HG03571 (cell line): ENCODE measurements around the gene HDAC3.

Experiments used
- ATAC-seq: cut with Tn5 transposase; IDR thresholded peaks from one replicate; pipeline ENCODE4 v1.9.1; 2021; ENCODE audit not compliant: unreplicated experiment

The HDAC3 gene

GRCh38 chr5:141636413-141637122, at the start of gene HDAC3, which contains the start of gene RELL2:
Gene HDAC3, minus strand, starts transcription at chr5:141636849. Its CDS starts 59 bp downstream, at chr5:141636790.
Gene RELL2, plus strand, starts transcription at chr5:141636997. Its CDS starts 1,229 bp downstream, at chr5:141638226.
- peak; percentile 73 for ATAC-seq

- ATAC-seq: no peak
Measured at GRCh38 chr5:141685591-141685990, 48.9 kb upstream of the HDAC3 start.

GRCh38 chr5:141683596-141684141, 47.0 kb upstream of the HDAC3 start:
- ATAC-seq: no peak

DNA sequence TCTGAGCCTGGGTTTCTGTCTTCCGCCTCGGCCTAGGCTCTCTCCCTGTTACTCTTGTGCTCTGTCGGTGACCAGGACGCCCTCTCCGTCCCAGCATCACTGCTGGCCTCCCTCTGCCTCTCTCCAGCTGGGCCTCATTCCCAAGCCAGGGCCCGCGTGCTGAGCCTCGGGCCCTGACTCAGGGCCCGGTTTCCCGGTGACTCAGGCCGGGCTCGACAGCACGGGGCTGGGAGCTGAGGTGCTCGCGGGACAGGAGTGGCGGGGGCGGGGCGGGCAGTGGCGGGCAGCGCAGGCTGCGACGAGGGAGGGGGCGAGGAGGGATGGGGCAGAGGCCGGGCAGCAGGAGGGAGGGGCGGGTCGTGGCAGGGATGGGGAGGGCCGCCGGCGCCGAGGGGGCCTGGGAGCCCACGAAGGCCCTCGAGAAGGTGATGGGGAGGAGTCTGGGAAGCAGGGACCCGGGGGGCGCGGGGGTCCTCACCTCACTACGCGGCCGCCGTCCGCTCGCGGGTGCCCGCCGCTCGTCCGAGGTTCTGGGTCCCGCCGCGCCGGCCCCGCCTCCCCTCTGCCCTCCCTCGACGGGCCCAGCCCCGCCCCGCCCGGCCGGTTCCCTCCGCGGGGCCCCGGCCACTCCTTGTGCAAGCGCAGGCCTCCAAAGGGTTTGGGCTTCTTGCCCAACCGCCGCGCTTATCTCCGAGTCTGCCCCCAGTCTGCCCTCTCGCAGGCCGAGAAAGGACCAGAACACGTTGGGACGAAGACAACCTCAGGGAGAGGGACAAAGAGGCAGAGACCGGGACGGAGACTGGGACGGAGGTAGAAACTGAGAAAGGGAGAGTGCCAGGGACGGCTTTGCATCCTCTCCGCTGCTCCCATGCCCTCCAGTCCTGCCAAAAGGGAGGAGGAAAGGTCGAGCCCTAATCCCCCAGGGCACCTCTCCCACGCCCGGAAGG, 45.3 kb upstream of the HDAC3 start, which contains the start of gene ARAP3:
Gene ARAP3, minus strand, starts transcription at position 536 of the 947 bp plus-strand sequence. CDS start 1,744 bp downstream, outside the sequence.
- ATAC-seq: no peak

DNA sequence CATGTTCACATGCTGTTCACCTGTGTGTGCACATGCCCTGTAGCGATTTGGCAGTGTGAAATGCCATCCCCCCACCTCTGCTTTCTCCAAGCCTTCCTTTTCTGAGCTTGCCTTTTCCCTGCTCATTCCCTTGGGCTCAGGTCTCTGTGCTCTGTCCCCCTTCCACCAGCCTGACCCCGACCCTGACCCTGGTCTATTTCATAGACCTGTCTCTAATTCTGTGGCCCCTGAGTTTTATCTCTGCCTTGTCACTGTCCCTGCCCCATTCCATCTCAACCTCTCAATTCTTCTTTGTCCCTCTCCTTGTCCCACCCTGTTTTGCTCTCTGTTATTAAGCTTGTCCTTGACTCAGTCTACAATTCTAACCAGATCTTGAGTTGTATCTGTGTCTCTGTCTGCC, 44.6 kb upstream of the HDAC3 start:
- ATAC-seq: no peak

DNA sequence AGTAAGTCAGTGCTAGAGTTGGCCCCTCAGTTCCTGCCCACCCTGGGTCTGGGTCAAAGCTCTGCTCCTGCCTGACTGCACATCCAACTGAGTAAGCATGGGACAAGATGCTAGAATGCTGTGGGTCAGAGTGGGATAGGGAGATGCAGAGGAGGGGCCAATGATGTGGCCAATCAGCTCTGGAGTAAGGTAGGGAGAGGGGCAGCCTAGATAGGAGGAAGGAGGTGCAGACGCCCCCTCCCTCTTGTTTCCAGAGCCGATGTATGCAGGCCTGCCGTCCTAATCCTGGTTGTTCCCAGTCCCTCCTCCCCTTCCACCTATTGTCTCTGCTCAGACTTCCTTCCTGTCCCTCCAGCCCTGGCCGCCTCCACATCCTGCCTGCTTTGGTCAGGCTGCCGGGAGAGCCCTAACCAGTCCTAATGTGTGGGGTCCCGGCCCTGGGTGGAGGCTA, 44.1 kb upstream of the HDAC3 start:
- no peak for ATAC-seq

DNA sequence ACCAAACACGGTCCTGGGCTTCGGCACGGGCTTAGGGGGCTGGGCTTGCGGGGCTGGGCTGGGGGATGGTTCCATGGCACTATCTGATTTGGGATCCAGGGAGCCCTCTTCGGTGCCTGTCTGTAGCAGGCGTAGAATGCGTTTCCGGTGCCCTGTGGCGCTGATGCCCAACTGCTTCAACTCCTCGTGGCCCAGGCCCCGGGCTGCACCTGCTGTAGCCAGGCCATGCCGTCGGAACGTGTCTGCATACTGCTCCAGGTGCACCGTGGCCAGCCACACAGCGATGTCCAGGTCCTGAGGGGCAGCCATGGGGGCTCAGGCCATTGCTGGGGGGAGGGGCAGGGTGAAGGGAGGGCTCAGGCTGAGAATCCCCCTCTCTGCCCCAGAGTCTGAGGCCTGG, 43.5 kb upstream of the HDAC3 start:
- ATAC-seq: no peak

- ATAC-seq: no peak
Measured at GRCh38 chr5:141677415-141677814, 40.8 kb upstream of the HDAC3 start.

DNA sequence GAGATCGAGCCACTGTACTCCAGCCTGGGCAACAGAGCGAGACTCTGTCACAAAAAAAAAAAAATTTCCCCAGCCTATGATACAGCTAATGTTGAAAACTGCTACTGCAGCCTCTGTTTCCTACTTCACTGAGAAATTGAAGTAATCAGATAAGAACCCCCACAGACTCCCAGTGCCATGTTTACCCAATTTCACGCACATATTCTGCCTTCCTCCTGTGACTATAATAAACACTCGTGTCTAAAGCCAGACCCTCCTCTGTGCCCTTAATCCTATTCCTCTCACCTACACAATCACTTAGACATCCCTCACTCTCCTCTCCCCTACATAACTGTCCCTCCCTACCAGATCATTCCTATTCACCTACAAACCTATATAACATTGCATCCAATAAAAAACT, 39.0 kb upstream of the HDAC3 start:
- no peak for ATAC-seq

DNA sequence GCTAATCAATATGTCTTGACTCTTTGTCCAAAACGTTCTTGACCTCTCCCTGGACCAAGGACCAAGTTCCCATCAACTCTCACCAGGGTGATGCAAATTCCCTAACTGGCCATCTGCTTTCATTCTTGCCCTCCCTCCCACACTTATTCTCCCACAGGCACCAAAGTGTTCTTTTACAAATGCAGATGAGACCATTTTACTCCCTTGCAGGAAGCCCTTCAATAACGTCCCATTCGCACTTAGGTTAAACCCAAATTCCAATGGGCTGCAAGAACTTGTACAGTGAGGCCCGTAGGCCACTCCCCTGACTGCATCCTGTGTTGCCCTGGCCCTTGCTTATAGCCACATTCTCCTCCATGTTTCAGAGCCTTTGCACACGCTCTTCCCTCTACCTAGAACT, 38.1 kb upstream of the HDAC3 start:
- no peak for ATAC-seq

DNA sequence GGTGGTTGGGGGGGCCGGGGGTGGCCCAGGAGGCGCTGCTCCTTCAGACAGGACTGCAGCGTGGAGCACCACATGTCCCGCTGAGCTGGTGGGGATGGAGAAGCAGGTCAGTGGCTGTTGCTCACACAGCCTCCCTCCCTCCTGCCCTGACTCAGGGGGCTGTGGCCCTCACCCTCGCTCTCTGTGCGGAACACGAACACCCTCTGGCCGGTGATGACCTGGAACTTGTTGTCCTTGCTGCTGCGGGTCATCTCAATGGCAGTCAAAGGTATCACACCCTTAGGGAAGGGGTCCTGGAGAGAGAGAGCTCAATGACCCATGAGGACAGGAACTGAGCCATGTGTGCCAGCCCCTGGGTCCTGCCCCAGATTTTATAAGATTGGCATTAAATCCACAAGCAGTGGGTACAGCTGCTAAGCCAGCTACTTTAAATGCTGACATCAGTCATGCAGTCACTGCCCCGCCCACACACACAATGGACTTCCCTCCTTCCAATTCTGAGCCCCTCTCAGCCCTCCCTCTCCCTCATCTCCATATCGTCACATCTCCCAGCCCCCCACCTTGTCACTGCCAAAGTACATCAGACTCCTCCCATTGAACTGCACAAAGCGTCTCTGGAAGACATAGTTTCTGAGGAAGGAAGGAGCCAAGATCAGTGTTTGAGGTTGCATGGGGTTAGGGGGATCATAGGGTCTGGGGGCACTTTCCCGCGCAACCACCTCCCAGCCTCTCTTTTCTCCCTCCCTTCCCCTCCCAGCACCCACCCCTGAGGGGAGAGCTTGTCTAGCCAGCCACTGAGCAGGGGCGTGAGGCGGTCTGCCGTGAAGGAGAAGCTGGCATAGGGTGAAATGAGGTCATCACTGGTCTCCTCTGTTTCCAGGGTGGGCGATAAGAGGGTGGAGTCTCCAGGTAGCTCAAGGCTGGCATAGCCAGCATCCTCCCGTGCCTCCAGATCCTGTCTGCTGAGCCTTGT, 36.5 kb upstream of the HDAC3 start:
- ATAC-seq: no peak

DNA sequence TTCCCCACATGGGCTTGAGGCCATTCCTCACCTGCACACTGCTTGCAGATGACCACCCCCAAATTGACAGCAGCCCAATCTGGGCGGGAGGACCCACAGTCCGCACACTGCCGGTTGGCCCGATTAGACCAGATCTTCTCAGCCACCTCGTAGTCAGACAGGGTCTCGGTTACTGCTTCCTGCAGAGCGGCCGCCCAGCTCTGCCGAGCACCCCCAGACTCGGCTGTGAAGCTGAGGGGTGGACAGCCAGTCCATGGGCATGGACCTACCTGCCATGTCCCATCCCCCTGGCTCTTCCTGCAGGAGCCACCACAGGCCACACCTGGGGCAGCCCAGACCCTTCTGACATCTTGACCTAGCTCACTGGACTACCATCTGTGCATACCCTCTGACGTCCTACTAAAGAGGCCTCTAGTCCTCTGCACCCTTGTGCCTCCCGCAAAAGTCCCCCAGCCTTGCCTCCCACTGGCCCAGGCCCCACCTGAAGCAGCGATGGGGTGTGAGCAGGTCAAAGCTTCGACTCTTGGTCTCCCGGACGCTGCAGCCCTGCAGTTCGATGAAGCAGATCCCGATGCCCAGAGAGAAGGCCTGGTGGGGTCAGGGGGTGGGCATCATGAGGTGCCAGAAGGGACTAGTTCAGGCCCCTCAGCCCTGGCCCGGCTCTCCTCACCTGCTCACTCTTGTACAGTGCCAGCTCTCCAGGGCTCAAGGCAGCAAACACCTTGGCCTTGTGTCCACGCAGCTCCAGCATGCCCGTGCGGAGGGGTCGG, 35.6 kb upstream of the HDAC3 start:
- ATAC-seq: no peak

DNA sequence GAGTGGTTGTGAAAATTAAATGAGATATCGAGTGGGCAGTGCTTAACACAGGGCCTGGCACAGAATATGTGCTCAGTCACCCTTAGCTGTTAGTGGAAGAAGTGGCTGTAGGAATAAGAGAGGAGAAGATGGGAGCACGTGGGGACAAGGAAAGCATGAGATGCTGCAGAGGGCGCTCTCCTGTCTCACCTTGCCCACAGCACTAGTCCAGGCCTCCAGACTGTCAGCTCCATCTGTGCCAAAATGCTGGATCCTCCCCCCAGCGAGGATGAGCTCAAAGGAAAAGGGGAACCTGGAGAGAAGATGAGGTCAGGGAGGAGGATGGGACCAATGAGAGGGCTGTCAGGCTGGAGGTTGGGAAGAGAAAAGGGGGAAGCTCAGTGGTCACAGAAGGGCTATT, 32.9 kb upstream of the HDAC3 start:
- no peak for ATAC-seq

DNA sequence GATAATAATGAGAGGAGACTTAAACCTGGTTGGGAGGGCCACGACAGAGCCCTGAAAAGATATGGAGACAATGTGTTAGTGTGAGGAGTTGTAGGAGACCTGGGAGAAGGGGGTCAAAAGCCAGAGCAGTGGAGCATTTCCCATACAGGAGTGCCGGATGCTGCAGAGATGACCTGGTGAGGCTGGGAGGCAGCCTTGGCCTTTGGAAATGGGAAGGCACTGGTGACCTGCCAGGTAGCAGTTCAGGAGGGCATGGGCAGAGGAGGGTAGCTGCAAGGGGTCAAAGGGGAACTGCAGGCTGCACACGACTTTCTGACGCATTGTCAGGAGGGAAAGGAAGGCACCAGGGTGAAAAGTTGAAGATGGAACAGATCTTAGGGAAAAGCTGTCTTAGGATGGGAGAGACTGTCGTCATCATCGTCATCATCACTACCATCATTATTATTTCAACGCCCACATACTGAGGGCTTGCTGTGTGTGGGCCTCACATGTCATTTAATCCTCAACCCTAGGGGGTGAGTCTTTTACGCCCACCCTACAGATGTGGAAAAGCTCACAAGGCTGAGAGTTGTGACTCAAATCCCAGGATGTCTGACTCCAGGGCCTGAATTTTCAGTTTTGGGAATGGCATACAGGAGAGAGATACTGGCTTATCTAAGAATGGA, 32.1 kb upstream of the HDAC3 start:
- ATAC-seq: no peak

- no peak for ATAC-seq
Measured at GRCh38 chr5:141665995-141666940, 29.6 kb upstream of the HDAC3 start.

DNA sequence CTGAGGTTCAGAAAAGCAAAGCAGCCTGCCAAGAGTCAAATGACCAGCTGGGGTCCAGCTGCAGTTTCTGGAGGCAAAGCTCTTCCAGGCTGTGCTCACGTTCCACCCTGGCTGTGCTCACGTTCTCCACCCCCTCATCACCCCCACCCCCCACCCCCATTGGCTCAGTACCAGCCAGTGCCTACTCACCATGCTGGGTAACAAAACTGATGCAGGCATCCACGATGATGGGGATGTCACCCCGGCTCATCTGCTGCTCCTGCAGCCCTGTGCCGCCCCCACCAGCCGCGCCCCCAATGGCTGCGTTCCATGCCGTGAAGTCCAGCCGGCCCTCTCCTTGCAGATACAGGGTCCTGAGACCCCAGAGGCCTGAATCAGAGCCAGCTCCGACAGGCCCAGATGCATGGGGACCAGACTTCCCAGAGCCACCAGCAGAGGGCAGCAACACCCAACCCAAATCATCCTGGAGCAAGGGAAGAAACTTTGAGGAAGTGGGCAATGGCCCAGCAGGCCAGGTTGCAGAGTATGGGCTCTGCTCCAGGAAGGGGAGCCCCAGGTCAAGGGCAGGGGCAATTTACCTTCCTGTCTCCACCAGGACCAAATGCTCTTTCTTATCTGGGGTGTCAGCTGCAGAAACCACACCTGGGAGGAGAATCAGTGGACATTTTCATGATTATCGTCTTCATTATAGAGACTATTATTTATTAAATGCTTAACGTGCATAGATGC, 28.2 kb upstream of the HDAC3 start:
- ATAC-seq: peak; percentile 87

- ATAC-seq: no peak
Measured at GRCh38 chr5:141663506-141663905, 26.9 kb upstream of the HDAC3 start.
